HFF-Myc (cell line): ENCODE results near the gene SH2D7.

ENCODE experiments used
- DNase-seq: peaks from one replicate; pipeline ENCODE4 v3.0.0-alpha.2; 2011; ENCODE audit warnings: low read depth; ENCODE audit errors: extremely low read depth
- H3K4me3 ChIP-seq: replicated peaks from 2 replicates; pipeline ENCODE4 v1.5.1; 2011; ENCODE audit warnings: low read depth, mild to moderate bottlenecking, control low read depth, low read length
- TF ChIP-seq, protein P1 (sequence below): IDR thresholded peaks from 2 replicates; pipeline ENCODE4 v1.5.1; 2012; ENCODE audit warnings: mild to moderate bottlenecking, low read depth, low read length, control low read depth; ENCODE audit errors: missing control alignments

The SH2D7 gene

DNA sequence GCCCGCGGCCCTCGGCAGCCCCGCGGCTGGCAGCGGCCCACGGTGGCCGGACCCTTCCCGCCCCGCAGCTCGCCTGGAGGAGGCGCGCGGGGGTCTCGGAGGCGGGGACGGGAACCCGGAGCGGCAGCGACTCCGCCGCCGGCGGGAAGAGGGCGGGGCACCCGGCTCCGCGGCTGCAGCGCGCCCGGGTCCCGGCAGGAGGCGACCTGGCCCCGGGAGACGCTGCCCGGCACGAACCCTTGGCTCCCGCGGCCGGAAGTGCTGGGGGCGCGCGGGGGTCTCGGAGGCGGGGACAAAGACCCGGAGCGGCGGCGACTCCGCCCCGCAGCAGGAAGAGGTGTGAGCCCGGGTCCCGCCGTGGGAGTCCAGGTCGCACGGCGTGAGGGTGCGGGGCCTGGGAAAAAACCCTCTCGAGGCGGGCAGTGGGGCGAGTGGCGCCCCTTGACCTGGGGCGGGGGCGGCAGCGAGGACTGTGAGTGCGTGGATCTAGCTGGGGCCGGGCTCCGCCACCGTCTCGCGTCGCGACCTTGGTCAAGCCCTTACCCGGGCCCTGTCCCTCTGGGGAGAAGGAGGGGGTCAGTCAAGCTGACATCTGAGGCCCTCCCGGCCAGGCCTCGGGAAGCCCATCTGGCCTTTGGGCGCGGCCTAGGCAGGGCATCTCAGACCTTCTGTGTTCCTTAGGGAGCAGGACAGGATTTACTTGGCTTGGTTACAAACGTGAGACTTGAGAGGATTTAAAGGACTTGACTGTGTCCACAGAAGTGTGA, 39.1 kb downstream of the SH2D7 start, which contains the start of gene CIB2:
Gene CIB2 (minus strand): TSS at position 151 of the 767 bp plus-strand sequence. CDS start 230 bp downstream, outside the sequence.
- DNase-seq: no peak
- TF ChIP-seq, protein P1, sequence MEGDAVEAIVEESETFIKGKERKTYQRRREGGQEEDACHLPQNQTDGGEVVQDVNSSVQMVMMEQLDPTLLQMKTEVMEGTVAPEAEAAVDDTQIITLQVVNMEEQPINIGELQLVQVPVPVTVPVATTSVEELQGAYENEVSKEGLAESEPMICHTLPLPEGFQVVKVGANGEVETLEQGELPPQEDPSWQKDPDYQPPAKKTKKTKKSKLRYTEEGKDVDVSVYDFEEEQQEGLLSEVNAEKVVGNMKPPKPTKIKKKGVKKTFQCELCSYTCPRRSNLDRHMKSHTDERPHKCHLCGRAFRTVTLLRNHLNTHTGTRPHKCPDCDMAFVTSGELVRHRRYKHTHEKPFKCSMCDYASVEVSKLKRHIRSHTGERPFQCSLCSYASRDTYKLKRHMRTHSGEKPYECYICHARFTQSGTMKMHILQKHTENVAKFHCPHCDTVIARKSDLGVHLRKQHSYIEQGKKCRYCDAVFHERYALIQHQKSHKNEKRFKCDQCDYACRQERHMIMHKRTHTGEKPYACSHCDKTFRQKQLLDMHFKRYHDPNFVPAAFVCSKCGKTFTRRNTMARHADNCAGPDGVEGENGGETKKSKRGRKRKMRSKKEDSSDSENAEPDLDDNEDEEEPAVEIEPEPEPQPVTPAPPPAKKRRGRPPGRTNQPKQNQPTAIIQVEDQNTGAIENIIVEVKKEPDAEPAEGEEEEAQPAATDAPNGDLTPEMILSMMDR: peak; percentile 23
- H3K4me3 ChIP-seq: peak within 1 kb of the TSS; percentile 63

DNA sequence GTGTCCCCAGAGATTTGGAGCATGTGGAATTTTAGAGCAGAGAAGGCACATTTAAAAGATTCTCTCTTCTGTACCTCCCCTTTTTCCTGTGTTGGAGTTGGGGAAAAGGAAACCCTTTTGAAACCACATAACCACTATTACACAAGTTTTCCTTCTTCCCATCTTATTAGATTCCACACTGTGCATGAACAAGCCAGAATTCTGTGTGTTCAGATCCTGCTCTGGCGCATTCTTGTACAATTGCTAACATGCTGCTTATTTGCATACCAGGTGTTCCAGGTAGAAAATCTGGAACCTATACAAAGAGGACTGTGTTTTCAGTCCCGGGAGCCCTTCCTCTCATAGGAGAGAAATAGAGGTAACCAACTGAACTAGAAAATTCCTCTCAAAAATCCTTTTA, 41.4 kb downstream of the SH2D7 start:
- no peak overlapping the region for H3K4me3 ChIP-seq
- TF ChIP-seq, protein P1: no peak
- DNase-seq: no peak

DNA sequence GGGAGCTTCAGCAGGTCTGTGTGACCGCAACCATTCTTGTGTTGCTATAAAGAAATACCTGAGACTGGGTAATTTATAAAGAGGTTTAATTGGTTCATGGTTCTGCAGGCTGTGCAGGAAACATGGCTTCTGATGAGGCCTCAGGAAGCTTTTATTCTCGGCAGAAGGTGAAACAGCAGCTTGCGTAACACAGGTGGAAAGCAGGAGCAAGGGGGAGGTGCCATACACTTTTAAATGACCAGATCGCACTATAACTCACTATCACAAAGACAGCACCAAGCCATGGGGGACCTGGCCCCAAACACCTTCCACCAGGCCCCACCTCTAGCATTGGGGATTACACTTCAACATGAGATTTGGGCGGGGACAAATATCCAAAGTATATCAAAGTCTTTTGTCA, 47.2 kb downstream of the SH2D7 start:
- H3K4me3 ChIP-seq: no peak overlapping the region
- DNase-seq: no peak
- TF ChIP-seq, protein P1: no peak

DNA sequence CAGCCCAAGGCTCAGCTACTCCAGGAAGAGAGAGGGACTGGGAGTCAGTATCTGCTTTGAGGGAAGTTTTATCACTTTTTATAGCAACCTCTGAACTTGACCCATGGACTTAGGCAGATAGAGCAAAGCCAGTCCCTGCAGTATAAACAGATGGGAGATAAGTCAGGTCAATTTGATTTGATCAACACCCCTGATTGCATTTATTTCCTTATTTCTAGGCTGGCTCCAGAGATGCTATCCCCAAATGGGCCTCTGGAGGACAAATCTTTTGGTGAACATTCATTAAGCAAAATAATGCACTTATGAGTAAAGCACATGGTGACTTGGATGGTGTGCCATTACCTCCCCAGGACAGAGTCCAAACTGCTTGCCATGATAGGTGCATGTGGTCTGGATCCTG, 47.9 kb downstream of the SH2D7 start:
- H3K4me3 ChIP-seq: no peak overlapping the region
- DNase-seq: no peak
- TF ChIP-seq, protein P1: no peak

DNA sequence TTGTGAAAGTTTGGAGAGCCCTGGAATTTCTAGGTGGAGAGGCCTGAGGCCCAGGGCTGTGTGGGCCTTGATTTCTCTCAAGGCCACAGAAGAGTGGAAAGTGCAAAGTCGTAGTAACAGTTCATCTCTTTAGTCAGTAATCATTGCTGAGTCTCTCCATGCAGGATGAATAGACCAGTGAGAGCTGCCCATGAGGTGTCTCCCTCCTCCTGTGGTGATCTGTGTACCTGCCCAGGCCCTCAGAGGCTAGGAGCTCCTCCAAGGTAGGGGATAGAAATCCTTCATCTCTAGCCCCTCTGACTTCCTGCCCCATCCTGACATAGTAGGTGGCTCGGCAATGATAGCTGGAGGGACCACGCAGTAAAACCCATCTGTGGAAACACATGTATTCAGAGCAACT, 50.0 kb downstream of the SH2D7 start:
- DNase-seq: no peak
- TF ChIP-seq, protein P1: no peak
- no peak overlapping the region for H3K4me3 ChIP-seq

DNA sequence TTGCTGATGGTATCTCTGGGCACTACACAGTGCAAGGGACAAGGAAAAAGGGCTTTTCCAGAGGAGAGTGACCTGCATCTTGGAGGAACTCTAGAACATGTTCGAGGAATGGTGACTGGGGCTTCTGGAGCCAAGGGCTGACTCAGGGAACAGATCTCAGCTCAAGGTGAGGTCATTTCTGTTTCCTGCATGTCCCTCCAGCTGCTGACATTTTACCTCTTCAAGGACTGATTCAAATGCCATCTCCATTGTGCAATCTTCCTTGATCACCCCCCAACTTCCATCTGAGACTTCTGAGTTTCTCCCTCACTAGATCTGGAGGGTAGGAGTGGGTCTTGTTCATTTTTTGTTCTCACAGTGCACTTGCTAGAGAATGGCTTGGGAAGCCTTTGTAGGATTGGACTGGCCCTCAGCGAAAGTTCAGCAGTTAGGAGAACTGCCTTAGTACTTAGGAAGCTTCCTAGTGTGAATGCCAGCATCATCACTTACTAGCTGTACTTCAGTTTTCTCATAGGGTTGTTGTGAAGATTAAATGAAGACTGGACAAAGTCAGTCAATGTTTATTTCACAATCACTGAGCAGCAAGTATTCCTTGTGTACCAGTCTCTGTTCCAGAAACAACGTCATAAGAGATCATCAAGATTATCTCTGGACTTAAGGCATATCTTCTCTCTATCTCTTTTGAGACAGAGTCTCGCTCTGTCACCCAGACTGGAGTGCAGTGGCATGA, 54.2 kb downstream of the SH2D7 start:
- TF ChIP-seq, protein P1: no peak
- no peak overlapping the region for H3K4me3 ChIP-seq
- DNase-seq: no peak
